HG02970 (cell line): ENCODE measurements around the gene NACA.

Experiments
- ATAC-seq: cut with Tn5 transposase; IDR thresholded peaks from one replicate; pipeline ENCODE4 v1.9.1; 2021; ENCODE audit warnings: mild to moderate bottlenecking, moderate library complexity, moderate number of reproducible peaks; ENCODE audit not compliant: unreplicated experiment, low FRiP score

Gene NACA

GRCh38 chr12:56694161-56694560 lies 30.9 kb downstream of the NACA start:
- ATAC-seq, result no peak

GRCh38 chr12:56688846-56689109 lies 36.3 kb downstream of the NACA start:
- ATAC-seq, result no peak

- peak; percentile 71 for ATAC-seq
These were observed 36.8 kb downstream of the NACA start, which contains the start of gene PTGES3 for GRCh38 chr12:56688129-56688845. Gene PTGES3, minus strand, starts transcription at chr12:56688284. Its CDS starts 285 bp downstream, at chr12:56687999.

GRCh38 chr12:56687223-56688128 lies 37.6 kb downstream of the NACA start:
- peak; percentile 33 for ATAC-seq

- no peak for ATAC-seq
These were observed 40.2 kb downstream of the NACA start for GRCh38 chr12:56684745-56685359.

- ATAC-seq, result no peak
These were observed 42.8 kb downstream of the NACA start for GRCh38 chr12:56682323-56682722.

GRCh38 chr12:56679883-56680575 lies 45.1 kb downstream of the NACA start:
- ATAC-seq, result no peak

GRCh38 chr12:56678852-56679251 lies 46.2 kb downstream of the NACA start:
- no peak for ATAC-seq

GRCh38 chr12:56677680-56678079 lies 47.4 kb downstream of the NACA start:
- no peak for ATAC-seq

- no peak for ATAC-seq
These were observed 48.1 kb downstream of the NACA start for GRCh38 chr12:56676851-56677580.

GRCh38 chr12:56671608-56672007 lies 53.5 kb downstream of the NACA start:
- no peak for ATAC-seq

- no peak for ATAC-seq
These were observed 54.3 kb downstream of the NACA start for GRCh38 chr12:56670836-56671235.

- no peak for ATAC-seq
These were observed 57.0 kb downstream of the NACA start for GRCh38 chr12:56668197-56668457.
